GM12878 (cell line): Measurements from ENCODE around the gene TUBB1. TPM values are rescaled to one million over a fixed set of nuclear protein-coding genes. Genes with fewer than 3 reads are reported as not detected.

Experiments used
- REST ChIP-seq: IDR thresholded peaks from 2 replicates; pipeline ENCODE4 v1.6.1; 2012; ENCODE audit warnings: mild to moderate bottlenecking, low read depth, low read length
- YY1 ChIP-seq: IDR thresholded peaks from 2 replicates; pipeline ENCODE4 v1.6.1; 2011; ENCODE audit warnings: low read depth, mild to moderate bottlenecking, low read length
- ZZZ3 ChIP-seq: IDR thresholded peaks from 2 replicates; pipeline ENCODE4 v1.6.1; 2011; ENCODE audit warnings: low read depth; ENCODE audit not compliant: control insufficient read depth, insufficient read length
- polyA plus RNA-seq, 11 experiments: library from polyadenylated mRNA; depleted of rRNA in 4 of 11; unstranded in 6 of 11; stranded (reverse) in 5 of 11; fragments of >200 nt; fragmentation: Nextera tagmentation in 4 of 11; fragmentation: Illumina TruSeq in 1 of 11; extraction: Ambion mirVana in 4 of 11; extraction: Trizol in 1 of 11; gene quantifications; 1 replicate in 1 of 11; 2 replicates in 10 of 11; pipeline versions ENCODE4 v1.2.1 to v1.2.3, GENCODE V29; 2011 to 2016; ENCODE audit warnings: inconsistent platforms in 2 of 11, missing spikeins in 2 of 11, low read depth in 1 of 11
- total RNA-seq, 4 experiments: library from RNA; depleted of rRNA in 3 of 4; stranded (reverse); fragments of >200 nt in 3 of 4; fragmentation: Illumina TruSeq in 1 of 4; extraction: Trizol in 1 of 4; gene quantifications; 2 replicates each; pipeline versions ENCODE4 v1.2.1 to v1.2.3, GENCODE V29; 2013 to 2021
- TF ChIP-seq, protein P1 (sequence below): fragments of 150-350 bp; IDR thresholded peaks from 2 replicates; pipeline ENCODE4 v1.6.1; 2014; ENCODE audit warnings: mild to moderate bottlenecking, low read depth, low read length
- TF ChIP-seq, protein P2 (sequence below): fragments of 450-650 bp; conservative IDR thresholded peaks from 2 replicates; pipeline ENCODE4 v1.6.1; 2017; ENCODE audit warnings: mild to moderate bottlenecking, moderate library complexity

Gene TUBB1
- total and polyA plus RNA-seq, 10 of the 15 experiments (the other 5 are each of a cell fraction or from before 2014, with no cell fraction given): 0.02 to 0.20 (median 0.06) TPM; not detected in 3

GRCh38 chr20:59017493-59018231 is 1.6 kb upstream of the TUBB1 start (continued):
- TF ChIP-seq, protein P1, sequence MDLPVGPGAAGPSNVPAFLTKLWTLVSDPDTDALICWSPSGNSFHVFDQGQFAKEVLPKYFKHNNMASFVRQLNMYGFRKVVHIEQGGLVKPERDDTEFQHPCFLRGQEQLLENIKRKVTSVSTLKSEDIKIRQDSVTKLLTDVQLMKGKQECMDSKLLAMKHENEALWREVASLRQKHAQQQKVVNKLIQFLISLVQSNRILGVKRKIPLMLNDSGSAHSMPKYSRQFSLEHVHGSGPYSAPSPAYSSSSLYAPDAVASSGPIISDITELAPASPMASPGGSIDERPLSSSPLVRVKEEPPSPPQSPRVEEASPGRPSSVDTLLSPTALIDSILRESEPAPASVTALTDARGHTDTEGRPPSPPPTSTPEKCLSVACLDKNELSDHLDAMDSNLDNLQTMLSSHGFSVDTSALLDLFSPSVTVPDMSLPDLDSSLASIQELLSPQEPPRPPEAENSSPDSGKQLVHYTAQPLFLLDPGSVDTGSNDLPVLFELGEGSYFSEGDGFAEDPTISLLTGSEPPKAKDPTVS: no peak
- TF ChIP-seq REST (no peak), YY1 (no peak), ZZZ3 (no peak)
- TF ChIP-seq, protein P2, sequence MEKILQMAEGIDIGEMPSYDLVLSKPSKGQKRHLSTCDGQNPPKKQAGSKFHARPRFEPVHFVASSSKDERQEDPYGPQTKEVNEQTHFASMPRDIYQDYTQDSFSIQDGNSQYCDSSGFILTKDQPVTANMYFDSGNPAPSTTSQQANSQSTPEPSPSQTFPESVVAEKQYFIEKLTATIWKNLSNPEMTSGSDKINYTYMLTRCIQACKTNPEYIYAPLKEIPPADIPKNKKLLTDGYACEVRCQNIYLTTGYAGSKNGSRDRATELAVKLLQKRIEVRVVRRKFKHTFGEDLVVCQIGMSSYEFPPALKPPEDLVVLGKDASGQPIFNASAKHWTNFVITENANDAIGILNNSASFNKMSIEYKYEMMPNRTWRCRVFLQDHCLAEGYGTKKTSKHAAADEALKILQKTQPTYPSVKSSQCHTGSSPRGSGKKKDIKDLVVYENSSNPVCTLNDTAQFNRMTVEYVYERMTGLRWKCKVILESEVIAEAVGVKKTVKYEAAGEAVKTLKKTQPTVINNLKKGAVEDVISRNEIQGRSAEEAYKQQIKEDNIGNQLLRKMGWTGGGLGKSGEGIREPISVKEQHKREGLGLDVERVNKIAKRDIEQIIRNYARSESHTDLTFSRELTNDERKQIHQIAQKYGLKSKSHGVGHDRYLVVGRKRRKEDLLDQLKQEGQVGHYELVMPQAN: no peak
